Gastroesophageal sphincter (tissue), 3 donors: ENCODE results near the gene ATF3.

ENCODE experiments used
- POLR2A ChIP-seq, 2 donors: fragments of 450-650 bp; IDR thresholded peaks; one replicate each; pipeline ENCODE4 v1.6.1; 2017; ENCODE audit warnings: antibody characterized with exemption in 2 of 2, mild to moderate bottlenecking in 2 of 2, moderate library complexity in 1 of 2
- POLR2AphosphoS5 ChIP-seq: sonication (generic); formaldehyde crosslinking; IDR thresholded peaks from one replicate; pipeline ENCODE4 v1.6.1; 2017; ENCODE audit warnings: antibody characterized with exemption
- TF ChIP-seq, protein P1 (sequence below), 4 experiments: fragments of 200-600 bp in 2 of 4; fragments of 450-650 bp in 2 of 4; sonication (generic) in 1 of 4; IDR thresholded peaks; one replicate each; pipeline ENCODE4 v1.5.1; 2017 to 2019; ENCODE audit warnings: antibody characterized with exemption in 4 of 4, mild to moderate bottlenecking in 2 of 4, moderate library complexity in 2 of 4

DNA sequence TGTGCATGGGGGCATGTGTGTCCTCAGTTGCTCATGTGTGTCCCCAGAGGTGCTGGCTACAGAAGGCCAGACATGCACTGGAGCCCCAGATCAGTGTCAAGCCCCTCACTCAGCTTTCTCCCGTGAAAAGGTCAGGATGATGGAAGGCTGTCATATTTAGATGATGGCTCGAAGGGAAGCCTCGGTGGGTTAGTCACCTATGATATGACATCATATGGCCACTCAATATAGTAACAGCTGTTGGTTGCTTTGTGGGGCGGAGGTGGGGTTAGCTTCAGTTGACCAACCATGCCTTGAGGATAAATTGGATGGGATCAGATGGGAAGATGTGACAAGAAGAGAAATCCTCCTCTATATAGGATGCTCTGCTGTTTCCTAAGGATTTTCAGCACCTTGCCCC, 43.5 kb upstream of the ATF3 start:
- TF ChIP-seq POLR2A (IDR thresholded peaks at IDR 0.05) (no peak), POLR2AphosphoS5 (no peak)
- TF ChIP-seq, protein P1, sequence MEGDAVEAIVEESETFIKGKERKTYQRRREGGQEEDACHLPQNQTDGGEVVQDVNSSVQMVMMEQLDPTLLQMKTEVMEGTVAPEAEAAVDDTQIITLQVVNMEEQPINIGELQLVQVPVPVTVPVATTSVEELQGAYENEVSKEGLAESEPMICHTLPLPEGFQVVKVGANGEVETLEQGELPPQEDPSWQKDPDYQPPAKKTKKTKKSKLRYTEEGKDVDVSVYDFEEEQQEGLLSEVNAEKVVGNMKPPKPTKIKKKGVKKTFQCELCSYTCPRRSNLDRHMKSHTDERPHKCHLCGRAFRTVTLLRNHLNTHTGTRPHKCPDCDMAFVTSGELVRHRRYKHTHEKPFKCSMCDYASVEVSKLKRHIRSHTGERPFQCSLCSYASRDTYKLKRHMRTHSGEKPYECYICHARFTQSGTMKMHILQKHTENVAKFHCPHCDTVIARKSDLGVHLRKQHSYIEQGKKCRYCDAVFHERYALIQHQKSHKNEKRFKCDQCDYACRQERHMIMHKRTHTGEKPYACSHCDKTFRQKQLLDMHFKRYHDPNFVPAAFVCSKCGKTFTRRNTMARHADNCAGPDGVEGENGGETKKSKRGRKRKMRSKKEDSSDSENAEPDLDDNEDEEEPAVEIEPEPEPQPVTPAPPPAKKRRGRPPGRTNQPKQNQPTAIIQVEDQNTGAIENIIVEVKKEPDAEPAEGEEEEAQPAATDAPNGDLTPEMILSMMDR (IDR thresholded peaks at IDR 0.05): no peak
